HEK293 (cell line): ENCODE results near the gene ASIC4.
A peak's percentile ranks its signal among the peaks of the same experiment; 100 is the strongest.

Experiments used
- CTCF ChIA-PET: fragments of 350-600 bp; formaldehyde crosslinking; extraction: SDS; loops from one replicate; lab custom pipeline; 2021; ENCODE audit warnings: antibody characterized with exemption; lab: Yijun Ruan, JAX
- POLR2A ChIA-PET: fragments of 300-600 bp; formaldehyde crosslinking; extraction: SDS; loops from one replicate; lab custom pipeline; 2020; ENCODE audit warnings: antibody characterized with exemption, inconsistent platforms; lab: Yijun Ruan, JAX
- H3K27ac ChIP-seq: fragments of 200-500 bp; sonication (Bioruptor generic); 2 replicates; pipeline ENCODE4 v1.5.1; 2014; ENCODE audit warnings: low read depth, low read length, control low read depth, inconsistent platforms; ENCODE audit errors: extremely low read depth
- H3K36me3 ChIP-seq, 2 experiments: fragments of 200-500 bp in 1 of 2; sonication (Bioruptor generic) in 1 of 2; 1 replicate in 1 of 2; 2 replicates in 1 of 2; pipeline ENCODE4 v1.5.1; 2014 to 2017; ENCODE audit warnings: inconsistent platforms in 2 of 2, low read length in 2 of 2; ENCODE audit not compliant: control insufficient read depth in 2 of 2, insufficient read depth in 1 of 2
- H3K4me1 ChIP-seq: fragments of 200-500 bp; sonication (Bioruptor generic); 2 replicates; pipeline ENCODE4 v1.5.1; 2014; ENCODE audit warnings: mild to moderate bottlenecking, low read length, inconsistent platforms; ENCODE audit not compliant: control insufficient read depth, insufficient read depth
- H3K4me3 ChIP-seq: 2 replicates; pipeline ENCODE4 v1.5.1; 2011; ENCODE audit warnings: low read depth, mild to moderate bottlenecking, control low read depth, low read length, moderate library complexity
- H3K9me3 ChIP-seq: fragments of 200-500 bp; sonication (Bioruptor generic); 2 replicates; pipeline ENCODE4 v1.5.1; 2014; ENCODE audit warnings: low read depth, low read length, inconsistent platforms; ENCODE audit not compliant: control insufficient read depth, insufficient read depth
- BCL11A ChIP-seq: fragments of 450-650 bp; formaldehyde crosslinking; IDR thresholded peaks from 2 replicates; pipeline ENCODE4 v1.5.1; 2016; ENCODE audit warnings: low read depth, missing biosample characterization, missing genetic modification characterization
- EGR2 ChIP-seq: fragments of 450-650 bp; formaldehyde crosslinking; IDR thresholded peaks from 2 replicates; pipeline ENCODE4 v1.5.1; 2016; ENCODE audit warnings: low read depth, missing biosample characterization, missing genetic modification characterization
- KLF7 ChIP-seq: fragments of 450-650 bp; formaldehyde crosslinking; IDR thresholded peaks from 2 replicates; pipeline ENCODE4 v1.5.1; 2016; ENCODE audit warnings: missing biosample characterization, missing genetic modification characterization, borderline replicate concordance
- REST ChIP-seq: fragments of 450-650 bp; formaldehyde crosslinking; IDR thresholded peaks from 2 replicates; pipeline ENCODE4 v1.5.1; 2016; ENCODE audit warnings: missing biosample characterization, missing genetic modification characterization
- SCRT2 ChIP-seq: fragments of 450-650 bp; formaldehyde crosslinking; IDR thresholded peaks from 2 replicates; pipeline ENCODE4 v1.5.1; 2016; ENCODE audit warnings: missing biosample characterization, missing genetic modification characterization
- ZNF174 ChIP-seq: fragments of 450-650 bp; formaldehyde crosslinking; IDR thresholded peaks from 2 replicates; pipeline ENCODE4 v1.5.0; 2017; ENCODE audit warnings: missing biosample characterization, mild to moderate bottlenecking, missing genetic modification characterization
- ZNF202 ChIP-seq: fragments of 450-650 bp; formaldehyde crosslinking; IDR thresholded peaks from 2 replicates; pipeline ENCODE4 v1.5.1; 2016; ENCODE audit warnings: missing biosample characterization, missing genetic modification characterization, borderline replicate concordance
- ZNF211 ChIP-seq: fragments of 450-650 bp; formaldehyde crosslinking; IDR thresholded peaks from 2 replicates; pipeline ENCODE4 v1.5.1; 2016; ENCODE audit warnings: low read depth, missing biosample characterization, missing genetic modification characterization
- ZNF23 ChIP-seq: fragments of 450-650 bp; formaldehyde crosslinking; IDR thresholded peaks from 2 replicates; pipeline ENCODE4 v1.5.1; 2016; ENCODE audit warnings: missing biosample characterization, missing genetic modification characterization, borderline replicate concordance
- ZNF274 ChIP-seq, 2 experiments: fragments of 200-500 bp in 1 of 2; fragments of 450-650 bp in 1 of 2; sonication (Bioruptor generic) in 1 of 2; formaldehyde crosslinking in 1 of 2; IDR thresholded peaks; 2 replicates each; pipeline versions ENCODE4 v1.5.1 to v1.6.1; 2014 to 2016; ENCODE audit warnings: borderline replicate concordance in 1 of 2, inconsistent platforms in 1 of 2, low read length in 1 of 2, missing biosample characterization in 1 of 2, missing genetic modification characterization in 1 of 2
- ZNF423 ChIP-seq: fragments of 450-650 bp; formaldehyde crosslinking; IDR thresholded peaks from 2 replicates; pipeline ENCODE4 v1.5.1; 2016; ENCODE audit warnings: missing biosample characterization, missing genetic modification characterization
- ZNF529 ChIP-seq: fragments of 450-650 bp; formaldehyde crosslinking; IDR thresholded peaks from 2 replicates; pipeline ENCODE4 v1.5.1; 2017; ENCODE audit warnings: missing genetic modification characterization, missing biosample characterization; ENCODE audit not compliant: insufficient replicate concordance
- ZNF544 ChIP-seq: fragments of 450-650 bp; formaldehyde crosslinking; IDR thresholded peaks from 2 replicates; pipeline ENCODE4 v1.5.0; 2017; ENCODE audit warnings: missing biosample characterization, missing genetic modification characterization
- ZNF561 ChIP-seq: fragments of 450-650 bp; IDR thresholded peaks from 2 replicates; pipeline ENCODE4 v1.5.1; 2018; ENCODE audit warnings: missing biosample characterization, missing genetic modification characterization, borderline replicate concordance
- ZNF596 ChIP-seq: fragments of 450-650 bp; IDR thresholded peaks from 2 replicates; pipeline ENCODE4 v1.5.0; 2018; ENCODE audit warnings: missing biosample characterization, mild to moderate bottlenecking, missing genetic modification characterization, moderate library complexity
- ZNF626 ChIP-seq: fragments of 450-650 bp; sonication (Bioruptor Pico); formaldehyde crosslinking; IDR thresholded peaks from 2 replicates; pipeline ENCODE4 v1.5.1; 2018; ENCODE audit warnings: missing biosample characterization, missing genetic modification characterization, inconsistent platforms
- ZNF645 ChIP-seq: fragments of 450-650 bp; formaldehyde crosslinking; IDR thresholded peaks from 2 replicates; pipeline ENCODE4; 2016; ENCODE audit warnings: missing biosample characterization, missing genetic modification characterization
- ZNF664 ChIP-seq: fragments of 450-650 bp; formaldehyde crosslinking; IDR thresholded peaks from 2 replicates; pipeline ENCODE4 v1.5.1; 2016; ENCODE audit warnings: missing biosample characterization, missing genetic modification characterization
- ZNF776 ChIP-seq: fragments of 450-650 bp; formaldehyde crosslinking; IDR thresholded peaks from 2 replicates; pipeline ENCODE4 v1.5.0; 2017; ENCODE audit warnings: missing biosample characterization, missing genetic modification characterization, borderline replicate concordance
- ZSCAN4 ChIP-seq: fragments of 450-650 bp; formaldehyde crosslinking; IDR thresholded peaks from 2 replicates; pipeline ENCODE4 v1.5.1; 2017; ENCODE audit warnings: missing biosample characterization, missing genetic modification characterization

ASIC4 gene

DNA sequence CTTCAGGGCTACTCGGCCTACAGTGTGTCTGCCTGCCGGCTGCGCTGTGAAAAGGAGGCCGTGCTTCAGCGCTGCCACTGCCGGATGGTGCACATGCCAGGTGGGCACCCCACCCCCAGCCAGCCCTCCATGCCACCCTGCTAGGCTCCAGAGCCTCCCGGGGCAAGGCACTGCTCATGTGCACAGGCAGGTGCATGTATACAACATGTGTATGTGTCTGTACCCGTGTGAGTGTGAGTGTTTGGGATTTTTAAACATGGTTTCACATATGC is 18.0 kb downstream of the ASIC4 start:
- TF ChIP-seq ZSCAN4: no peak
- no peak for TF ChIP-seq ZNF274 (IDR thresholded peaks at IDR 0.05; ENCODE audit: low read length)
- no peak for TF ChIP-seq ZNF274 (tag by site-specific recombination; IDR thresholded peaks at IDR 0.05; ENCODE audit: borderline replicate concordance)
- TF ChIP-seq ZNF664 (tag by site-specific recombination): no peak
- no peak for TF ChIP-seq ZNF23 (tag by site-specific recombination)
- TF ChIP-seq KLF7: no peak
- TF ChIP-seq ZNF174 (tag by site-specific recombination): no peak
- CTCF ChIA-PET: interaction anchor here (0.6 to 9.7 kb wide), 7 partner anchors 8 to 404 kb away, joined by 3 to 252 read pairs (median 5); partner anchors contain the start of gene GMPPA
- Histone ChIP-seq H3K4me1 (no peaks in the 10 kb centered on the region), H3K36me3 (no peaks in the 10 kb centered on the region), H3K9me3 (no peaks in the 10 kb centered on the region), H3K4me3 (no peak overlapping the region), H3K27ac (no peak overlapping the region)
- POLR2A ChIA-PET: no interaction called here

DNA sequence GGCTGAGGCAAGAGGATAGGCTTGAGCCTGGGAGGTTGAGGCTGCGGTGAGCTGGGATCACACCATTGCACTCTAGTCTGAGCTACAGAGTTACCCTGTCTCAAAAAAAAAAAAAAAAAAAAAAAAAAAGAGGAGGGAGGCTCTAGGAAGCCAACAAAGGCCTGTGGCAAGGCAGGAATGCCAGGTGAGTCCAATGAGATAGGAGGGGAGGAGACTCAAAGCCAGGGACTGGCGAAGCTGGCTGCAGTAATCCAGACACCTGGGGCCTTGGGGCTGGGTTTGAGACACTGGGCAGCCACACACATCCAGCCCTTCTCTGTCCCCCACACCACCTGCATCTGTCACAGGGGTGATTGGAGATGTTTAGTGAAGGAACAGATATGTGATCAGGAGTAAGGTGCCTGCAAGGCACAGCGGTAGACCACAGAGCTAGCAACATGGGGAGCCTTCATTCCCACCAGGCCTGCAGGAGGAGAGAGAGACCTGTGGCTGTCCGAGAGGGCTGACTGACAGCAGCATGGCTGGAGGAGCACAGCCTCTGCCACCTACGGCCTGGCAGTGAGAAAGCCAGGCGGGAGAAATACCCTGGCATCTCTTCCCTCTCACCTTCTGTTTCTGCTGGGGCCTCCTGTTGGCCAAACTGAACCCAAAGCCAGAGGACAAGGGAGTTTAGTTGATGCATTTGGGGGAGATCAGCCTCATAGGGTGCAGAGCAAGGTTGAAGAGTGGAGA is 19.8 kb downstream of the ASIC4 start:
- CTCF ChIA-PET: interaction anchor here (0.7 to 8.5 kb wide), 6 partner anchors 6 to 363 kb away, joined by 4 to 252 read pairs (median 5); partner anchors contain the start of gene GMPPA
- H3K9me3 ChIP-seq: no peaks in the 10 kb centered on the region
- no peaks in the 10 kb centered on the region for H3K4me1 ChIP-seq
- H3K4me3 ChIP-seq: no peak overlapping the region
- peaks cover 0 to 7% of the 10 kb centered on the region in 2 experiments; a peak in 1 of 3 replicates for H3K36me3 ChIP-seq
- H3K27ac ChIP-seq: no peak overlapping the region
- TF ChIP-seq ZNF626 (tag by site-specific recombination): no peak
- TF ChIP-seq SCRT2 (tag by site-specific recombination): 0 out of 2 replicates have a peak, but pooled peaks have one; percentile 18
- POLR2A ChIA-PET: interaction anchor here (1.4 kb wide), 1 partner anchor 35 kb away, joined by 3 read pairs; the partner anchor contains the start of gene GMPPA

DNA sequence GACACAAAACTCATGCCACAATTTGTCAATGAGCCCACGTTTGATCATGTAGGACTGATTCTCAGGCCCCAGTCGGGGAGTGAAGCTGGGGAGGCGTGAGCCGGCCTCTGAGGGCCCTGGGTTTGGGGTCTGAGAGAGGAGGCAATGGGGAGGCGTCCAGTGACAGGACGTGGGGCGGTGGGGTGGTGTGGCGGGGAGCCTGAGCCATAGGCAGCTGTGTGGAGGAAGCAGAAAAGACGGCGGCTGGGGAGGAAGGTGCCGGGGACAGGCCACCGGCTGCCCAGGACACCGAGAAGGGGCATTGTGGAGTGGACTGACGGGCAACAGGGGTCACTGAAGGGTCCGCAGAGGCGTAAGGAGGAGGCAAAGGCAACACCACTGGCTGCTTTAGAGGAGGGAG is 22.1 kb downstream of the ASIC4 start:
- ChIA-PET CTCF (interaction anchor here (1.0 kb wide), 1 partner anchor 77 kb away, joined by 3 read pairs; no protein-coding TSS in a partner anchor), POLR2A (no interaction called here)
- no peak overlapping the region for H3K4me3 ChIP-seq
- no peak for TF ChIP-seq ZNF211 (tag by site-specific recombination)
- TF ChIP-seq ZNF596 (tag by site-specific recombination): no peak
- TF ChIP-seq ZNF561 (tag by site-specific recombination): no peak
- no peak for TF ChIP-seq ZNF645
- TF ChIP-seq ZNF544 (tag by site-specific recombination): no peak
- H3K9me3 ChIP-seq: no peaks in the 10 kb centered on the region
- H3K27ac ChIP-seq: no peak overlapping the region
- H3K36me3 ChIP-seq: peaks cover 0 to 30% of the 10 kb centered on the region in 2 experiments; a peak in 1 of 3 replicates
- H3K4me1 ChIP-seq: no peaks in the 10 kb centered on the region

DNA sequence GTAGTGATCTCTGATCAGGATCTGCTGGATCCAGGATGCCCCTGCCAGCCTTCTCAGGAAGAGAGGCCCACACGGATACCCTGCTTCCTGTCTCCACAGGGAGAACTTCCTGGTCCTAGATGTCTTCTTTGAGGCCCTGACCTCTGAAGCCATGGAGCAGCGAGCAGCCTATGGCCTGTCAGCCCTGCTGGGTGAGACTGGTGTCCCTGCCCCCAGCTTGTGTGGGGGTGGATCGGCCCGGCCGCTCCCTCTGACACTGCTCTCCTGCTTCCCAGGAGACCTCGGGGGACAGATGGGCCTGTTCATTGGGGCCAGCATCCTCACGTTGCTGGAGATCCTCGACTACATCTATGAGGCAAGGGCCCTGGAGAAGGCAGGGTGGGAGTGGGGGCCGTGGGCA is 22.7 kb downstream of the ASIC4 start:
- ChIA-PET POLR2A (no interaction called here), CTCF (interaction anchor here (0.5 to 1.0 kb wide), 2 partner anchors 78 to 320 kb away, joined by 3 read pairs; no protein-coding TSS in a partner anchor)
- no peak overlapping the region for H3K27ac ChIP-seq
- no peaks in the 10 kb centered on the region for H3K4me1 ChIP-seq
- H3K4me3 ChIP-seq: no peak overlapping the region
- no peaks in the 10 kb centered on the region for H3K9me3 ChIP-seq
- H3K36me3 ChIP-seq: peaks cover 0 to 32% of the 10 kb centered on the region in 2 experiments; a peak in 1 of 3 replicates
- no peak for TF ChIP-seq ZNF529 (tag by site-specific recombination)
- no peak for TF ChIP-seq ZNF423 (tag by site-specific recombination)
- TF ChIP-seq ZSCAN4: no peak
- no peak for TF ChIP-seq REST (tag by site-specific recombination)
- TF ChIP-seq BCL11A (tag by site-specific recombination): no peak
- TF ChIP-seq ZNF776 (tag by site-specific recombination): no peak
- TF ChIP-seq EGR2 (tag by site-specific recombination): no peak
- no peak for TF ChIP-seq ZNF202 (tag by site-specific recombination)
